ENCODE data around the gene LAG3. TPM values are rescaled to one million over a fixed set of nuclear protein-coding genes. Genes with fewer than 3 reads are reported as not detected.

The LAG3 gene
- total and polyA plus RNA-seq, 2 experiments from 2014 or later: 3.7 to 4.7 TPM

DNA sequence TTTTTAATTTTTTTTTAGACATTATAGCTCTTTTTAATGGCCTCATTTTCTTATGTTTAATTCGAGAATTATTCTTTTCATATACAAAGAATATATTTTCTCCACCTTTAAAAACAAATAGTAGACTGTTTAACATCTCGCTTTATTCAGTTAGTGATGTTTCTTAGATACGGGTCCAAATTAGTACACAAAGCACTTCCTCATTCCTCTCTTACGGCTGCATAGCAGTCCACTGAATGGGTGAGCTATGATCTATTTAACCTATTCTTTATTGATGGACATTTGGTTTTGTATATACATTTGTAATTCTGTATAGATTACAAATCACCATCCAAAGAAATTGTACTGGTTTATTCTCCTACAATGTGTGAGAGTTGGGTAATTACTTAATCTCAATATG lies 41.0 kb downstream of the LAG3 start:
- Histone ChIP-seq H3K4me1 (ENCODE audit: insufficient read depth) (peaks cover 20% of the 10 kb centered on the region), H3K27me3 (ENCODE audit: insufficient read depth) (0 out of 2 replicates have a peak, but pooled peaks cover 7% of the 10 kb centered on the region), H3F3A (replicated peaks; ENCODE audit: low read depth) (no peaks in the 10 kb centered on the region), H3K27ac (ENCODE audit: low read depth) (no peak overlapping the region), H3K36me3 (ENCODE audit: insufficient read depth) (no peaks in the 10 kb centered on the region; the same call in 1 of the 2 replicates), H2AFZ (no peak overlapping the region), H4K20me1 (replicated peaks; ENCODE audit: insufficient read depth) (no peaks in the 10 kb centered on the region), H3K79me2 (replicated peaks; ENCODE audit: insufficient read depth) (no peaks in the 10 kb centered on the region), H3K4me3 (no peak overlapping the region), H3K4me2 (no peak overlapping the region), H3K9me2 (ENCODE audit: insufficient read depth) (peaks cover 4% of the 10 kb centered on the region; the same call in 1 of the 2 replicates)
- Mint-ChIP-seq H3K36me3 (ENCODE audit: low read depth) (no peaks in the 10 kb centered on the region), H3K9me3 (no peaks in the 10 kb centered on the region; the same call in 2 of the 3 replicates), H3K4me3 (no peak overlapping the region), H3K27ac (no peak overlapping the region), H3K4me1 (peaks cover 27% of the 10 kb centered on the region), H3K27me3 (ENCODE audit: insufficient read depth, low read depth, poor library complexity) (peaks cover 24% of the 10 kb centered on the region)
- ATAC-seq (no peak), DNase-seq (ENCODE audit: low spot score) (no peak)
- TF ChIP-seq, protein P1, sequence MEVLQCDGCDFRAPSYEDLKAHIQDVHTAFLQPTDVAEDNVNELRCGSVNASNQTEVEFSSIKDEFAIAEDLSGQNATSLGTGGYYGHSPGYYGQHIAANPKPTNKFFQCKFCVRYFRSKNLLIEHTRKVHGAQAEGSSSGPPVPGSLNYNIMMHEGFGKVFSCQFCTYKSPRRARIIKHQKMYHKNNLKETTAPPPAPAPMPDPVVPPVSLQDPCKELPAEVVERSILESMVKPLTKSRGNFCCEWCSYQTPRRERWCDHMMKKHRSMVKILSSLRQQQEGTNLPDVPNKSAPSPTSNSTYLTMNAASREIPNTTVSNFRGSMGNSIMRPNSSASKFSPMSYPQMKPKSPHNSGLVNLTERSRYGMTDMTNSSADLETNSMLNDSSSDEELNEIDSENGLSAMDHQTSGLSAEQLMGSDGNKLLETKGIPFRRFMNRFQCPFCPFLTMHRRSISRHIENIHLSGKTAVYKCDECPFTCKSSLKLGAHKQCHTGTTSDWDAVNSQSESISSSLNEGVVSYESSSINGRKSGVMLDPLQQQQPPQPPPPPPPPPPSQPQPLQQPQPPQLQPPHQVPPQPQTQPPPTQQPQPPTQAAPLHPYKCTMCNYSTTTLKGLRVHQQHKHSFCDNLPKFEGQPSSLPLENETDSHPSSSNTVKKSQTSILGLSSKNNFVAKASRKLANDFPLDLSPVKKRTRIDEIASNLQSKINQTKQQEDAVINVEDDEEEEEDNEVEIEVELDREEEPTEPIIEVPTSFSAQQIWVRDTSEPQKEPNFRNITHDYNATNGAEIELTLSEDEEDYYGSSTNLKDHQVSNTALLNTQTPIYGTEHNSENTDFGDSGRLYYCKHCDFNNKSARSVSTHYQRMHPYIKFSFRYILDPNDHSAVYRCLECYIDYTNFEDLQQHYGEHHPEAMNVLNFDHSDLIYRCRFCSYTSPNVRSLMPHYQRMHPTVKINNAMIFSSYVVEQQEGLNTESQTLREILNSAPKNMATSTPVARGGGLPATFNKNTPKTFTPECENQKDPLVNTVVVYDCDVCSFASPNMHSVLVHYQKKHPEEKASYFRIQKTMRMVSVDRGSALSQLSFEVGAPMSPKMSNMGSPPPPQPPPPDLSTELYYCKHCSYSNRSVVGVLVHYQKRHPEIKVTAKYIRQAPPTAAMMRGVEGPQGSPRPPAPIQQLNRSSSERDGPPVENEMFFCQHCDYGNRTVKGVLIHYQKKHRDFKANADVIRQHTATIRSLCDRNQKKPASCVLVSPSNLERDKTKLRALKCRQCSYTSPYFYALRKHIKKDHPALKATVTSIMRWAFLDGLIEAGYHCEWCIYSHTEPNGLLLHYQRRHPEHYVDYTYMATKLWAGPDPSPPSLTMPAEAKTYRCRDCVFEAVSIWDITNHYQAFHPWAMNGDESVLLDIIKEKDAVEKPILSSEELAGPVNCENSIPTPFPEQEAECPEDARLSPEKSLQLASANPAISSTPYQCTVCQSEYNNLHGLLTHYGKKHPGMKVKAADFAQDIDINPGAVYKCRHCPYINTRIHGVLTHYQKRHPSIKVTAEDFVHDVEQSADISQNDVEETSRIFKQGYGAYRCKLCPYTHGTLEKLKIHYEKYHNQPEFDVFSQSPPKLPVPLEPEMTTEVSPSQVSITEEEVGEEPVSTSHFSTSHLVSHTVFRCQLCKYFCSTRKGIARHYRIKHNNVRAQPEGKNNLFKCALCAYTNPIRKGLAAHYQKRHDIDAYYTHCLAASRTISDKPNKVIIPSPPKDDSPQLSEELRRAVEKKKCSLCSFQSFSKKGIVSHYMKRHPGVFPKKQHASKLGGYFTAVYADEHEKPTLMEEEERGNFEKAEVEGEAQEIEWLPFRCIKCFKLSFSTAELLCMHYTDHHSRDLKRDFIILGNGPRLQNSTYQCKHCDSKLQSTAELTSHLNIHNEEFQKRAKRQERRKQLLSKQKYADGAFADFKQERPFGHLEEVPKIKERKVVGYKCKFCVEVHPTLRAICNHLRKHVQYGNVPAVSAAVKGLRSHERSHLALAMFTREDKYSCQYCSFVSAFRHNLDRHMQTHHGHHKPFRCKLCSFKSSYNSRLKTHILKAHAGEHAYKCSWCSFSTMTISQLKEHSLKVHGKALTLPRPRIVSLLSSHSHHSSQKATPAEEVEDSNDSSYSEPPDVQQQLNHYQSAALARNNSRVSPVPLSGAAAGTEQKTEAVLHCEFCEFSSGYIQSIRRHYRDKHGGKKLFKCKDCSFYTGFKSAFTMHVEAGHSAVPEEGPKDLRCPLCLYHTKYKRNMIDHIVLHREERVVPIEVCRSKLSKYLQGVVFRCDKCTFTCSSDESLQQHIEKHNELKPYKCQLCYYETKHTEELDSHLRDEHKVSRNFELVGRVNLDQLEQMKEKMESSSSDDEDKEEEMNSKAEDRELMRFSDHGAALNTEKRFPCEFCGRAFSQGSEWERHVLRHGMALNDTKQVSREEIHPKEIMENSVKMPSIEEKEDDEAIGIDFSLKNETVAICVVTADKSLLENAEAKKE (CRISPR knock-in tag; IDR thresholded peaks at IDR 0.05): no peak
- TF ChIP-seq EZH2 (IDR thresholded peaks at IDR 0.05; ENCODE audit: low read depth, unreplicated experiment) (no peak), POLR2AphosphoS5 (IDR thresholded peaks at IDR 0.05; ENCODE audit: low read depth) (no peak), ZNF331 (CRISPR knock-in tag; IDR thresholded peaks at IDR 0.05; ENCODE audit: low read depth) (no peak), STAT1 (IDR thresholded peaks at IDR 0.05; ENCODE audit: unreplicated experiment) (no peak), EZH2phosphoT487 (IDR thresholded peaks at IDR 0.05; ENCODE audit: unreplicated experiment) (no peak)
- TF ChIP-seq, protein P2, sequence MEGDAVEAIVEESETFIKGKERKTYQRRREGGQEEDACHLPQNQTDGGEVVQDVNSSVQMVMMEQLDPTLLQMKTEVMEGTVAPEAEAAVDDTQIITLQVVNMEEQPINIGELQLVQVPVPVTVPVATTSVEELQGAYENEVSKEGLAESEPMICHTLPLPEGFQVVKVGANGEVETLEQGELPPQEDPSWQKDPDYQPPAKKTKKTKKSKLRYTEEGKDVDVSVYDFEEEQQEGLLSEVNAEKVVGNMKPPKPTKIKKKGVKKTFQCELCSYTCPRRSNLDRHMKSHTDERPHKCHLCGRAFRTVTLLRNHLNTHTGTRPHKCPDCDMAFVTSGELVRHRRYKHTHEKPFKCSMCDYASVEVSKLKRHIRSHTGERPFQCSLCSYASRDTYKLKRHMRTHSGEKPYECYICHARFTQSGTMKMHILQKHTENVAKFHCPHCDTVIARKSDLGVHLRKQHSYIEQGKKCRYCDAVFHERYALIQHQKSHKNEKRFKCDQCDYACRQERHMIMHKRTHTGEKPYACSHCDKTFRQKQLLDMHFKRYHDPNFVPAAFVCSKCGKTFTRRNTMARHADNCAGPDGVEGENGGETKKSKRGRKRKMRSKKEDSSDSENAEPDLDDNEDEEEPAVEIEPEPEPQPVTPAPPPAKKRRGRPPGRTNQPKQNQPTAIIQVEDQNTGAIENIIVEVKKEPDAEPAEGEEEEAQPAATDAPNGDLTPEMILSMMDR (conservative IDR thresholded peaks at IDR 0.05; ENCODE audit: low read depth in 2 of 2): no peak
